Measurements from ENCODE around the gene RASGRP2.

RASGRP2 gene

DNA sequence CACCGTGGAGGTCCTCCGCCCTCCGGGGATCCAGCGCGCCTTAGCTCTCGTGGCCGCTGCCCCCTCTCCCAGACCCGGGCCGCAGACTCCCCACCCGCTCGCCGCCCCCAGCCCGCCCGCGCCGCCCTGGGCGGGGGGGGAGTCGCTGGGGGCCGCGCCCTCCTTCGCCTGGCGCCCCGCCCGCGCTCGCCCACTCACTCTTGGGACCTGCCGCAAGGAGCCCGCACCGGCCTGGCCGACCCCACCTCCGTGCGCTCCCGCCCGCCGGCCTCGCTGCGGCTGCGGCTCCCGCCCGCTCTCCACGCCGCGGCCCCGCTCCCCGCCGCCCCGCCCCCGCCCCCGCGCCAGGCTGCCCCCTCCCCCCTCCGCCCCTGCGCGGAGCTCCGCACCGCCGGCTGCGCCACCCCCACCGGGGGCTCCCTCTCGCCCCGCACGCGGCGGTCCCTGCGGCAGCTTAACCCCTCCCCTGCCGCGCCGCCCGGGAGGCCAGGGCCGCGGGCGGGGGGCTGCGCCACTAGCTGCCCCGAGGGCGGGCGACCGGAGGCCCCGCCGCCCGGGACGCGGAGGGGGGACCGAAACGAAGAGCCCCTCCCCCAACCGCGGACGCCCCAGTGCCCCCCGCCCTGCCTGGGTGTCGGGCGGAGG is 724 bp upstream of the RASGRP2 start (continued):
- TF ChIP-seq, protein P1, sequence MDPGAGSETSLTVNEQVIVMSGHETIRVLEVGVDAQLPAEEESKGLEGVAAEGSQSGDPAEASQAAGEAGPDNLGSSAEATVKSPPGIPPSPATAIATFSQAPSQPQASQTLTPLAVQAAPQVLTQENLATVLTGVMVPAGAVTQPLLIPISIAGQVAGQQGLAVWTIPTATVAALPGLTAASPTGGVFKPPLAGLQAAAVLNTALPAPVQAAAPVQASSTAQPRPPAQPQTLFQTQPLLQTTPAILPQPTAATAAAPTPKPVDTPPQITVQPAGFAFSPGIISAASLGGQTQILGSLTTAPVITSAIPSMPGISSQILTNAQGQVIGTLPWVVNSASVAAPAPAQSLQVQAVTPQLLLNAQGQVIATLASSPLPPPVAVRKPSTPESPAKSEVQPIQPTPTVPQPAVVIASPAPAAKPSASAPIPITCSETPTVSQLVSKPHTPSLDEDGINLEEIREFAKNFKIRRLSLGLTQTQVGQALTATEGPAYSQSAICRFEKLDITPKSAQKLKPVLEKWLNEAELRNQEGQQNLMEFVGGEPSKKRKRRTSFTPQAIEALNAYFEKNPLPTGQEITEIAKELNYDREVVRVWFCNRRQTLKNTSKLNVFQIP (CRISPR knock-in tag; IDR thresholded peaks at IDR 0.05; ENCODE audit: borderline replicate concordance, low read depth) = no peak
- TF ChIP-seq ISL1 (CRISPR knock-in tag; IDR thresholded peaks at IDR 0.05) (no peak), SNAI2 (CRISPR knock-in tag; IDR thresholded peaks at IDR 0.05) (no peak), RARB (CRISPR knock-in tag; IDR thresholded peaks at IDR 0.05) (no peak), ZC3H10 (CRISPR knock-in tag; IDR thresholded peaks at IDR 0.05) (no peak), TOX (CRISPR knock-in tag; IDR thresholded peaks at IDR 0.05; ENCODE audit: borderline replicate concordance) (no peak), ZFP30 (CRISPR knock-in tag; IDR thresholded peaks at IDR 0.05) (no peak), TCF4 (CRISPR knock-in tag; IDR thresholded peaks at IDR 0.05; ENCODE audit: borderline replicate concordance) (no peak)

DNA sequence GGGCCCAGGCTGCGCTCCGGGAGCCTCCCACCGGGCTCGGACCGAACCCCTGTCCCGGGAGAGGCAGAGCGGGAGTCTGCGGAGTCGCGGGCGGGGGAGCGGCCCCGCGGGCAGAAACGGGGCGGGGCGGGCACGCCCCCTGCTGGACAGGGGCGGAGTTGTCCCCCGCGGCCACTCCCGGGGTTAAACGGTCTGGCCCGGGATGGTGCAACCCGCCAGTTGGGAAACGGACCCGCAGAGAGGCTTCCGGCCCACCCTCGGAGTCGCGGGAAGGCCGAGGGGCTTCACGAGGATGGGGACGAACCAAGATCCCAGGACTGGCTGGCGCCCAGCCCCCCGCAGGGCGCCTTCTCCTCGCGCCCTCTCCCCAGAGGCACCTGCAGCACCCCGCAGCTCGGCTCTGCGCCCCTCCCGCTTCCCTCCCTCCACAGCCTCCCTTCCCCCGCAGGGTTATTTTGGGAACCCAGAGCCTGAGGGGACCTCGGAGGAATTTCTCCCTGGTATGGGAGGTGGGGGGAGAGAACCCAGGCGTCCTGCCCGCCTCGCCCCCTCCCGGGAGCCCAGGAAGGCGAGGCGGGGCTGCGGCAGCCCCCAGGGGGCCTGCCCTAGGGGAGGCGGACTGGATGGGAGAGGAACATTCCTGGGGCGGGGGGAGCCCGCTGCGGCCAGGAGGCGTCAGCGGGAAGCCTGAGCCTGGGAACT is 902 bp downstream of the RASGRP2 start:
- TF ChIP-seq ZNF8 (CRISPR knock-in tag; IDR thresholded peaks at IDR 0.05) (no peak), ESRRG (CRISPR knock-in tag; IDR thresholded peaks at IDR 0.05) (no peak), ISL1 (CRISPR knock-in tag; IDR thresholded peaks at IDR 0.05) (no peak), TOX (CRISPR knock-in tag; IDR thresholded peaks at IDR 0.05; ENCODE audit: borderline replicate concordance) (no peak), CSDC2 (CRISPR knock-in tag; IDR thresholded peaks at IDR 0.05) (no peak), OSR1 (CRISPR knock-in tag; IDR thresholded peaks at IDR 0.05) (no peak), ZNF70 (CRISPR knock-in tag; IDR thresholded peaks at IDR 0.05) (no peak), BACH2 (CRISPR knock-in tag; IDR thresholded peaks at IDR 0.05; ENCODE audit: borderline replicate concordance) (no peak), ZC3H10 (CRISPR knock-in tag; IDR thresholded peaks at IDR 0.05) (no peak), GLIS3 (CRISPR knock-in tag; IDR thresholded peaks at IDR 0.05) (no peak), ZFP30 (CRISPR knock-in tag; IDR thresholded peaks at IDR 0.05) (no peak), PPARA (CRISPR knock-in tag; IDR thresholded peaks at IDR 0.05; ENCODE audit: borderline replicate concordance) (no peak), ZNF565 (CRISPR knock-in tag; conservative IDR thresholded peaks at IDR 0.05; ENCODE audit: low read depth) (no peak), RARB (CRISPR knock-in tag; IDR thresholded peaks at IDR 0.05) (no peak), ZFP3 (CRISPR knock-in tag; IDR thresholded peaks at IDR 0.05) (no peak)
- TF ChIP-seq, protein P1 (CRISPR knock-in tag; IDR thresholded peaks at IDR 0.05; ENCODE audit: borderline replicate concordance, low read depth) = no peak
- TF ChIP-seq, protein P2, sequence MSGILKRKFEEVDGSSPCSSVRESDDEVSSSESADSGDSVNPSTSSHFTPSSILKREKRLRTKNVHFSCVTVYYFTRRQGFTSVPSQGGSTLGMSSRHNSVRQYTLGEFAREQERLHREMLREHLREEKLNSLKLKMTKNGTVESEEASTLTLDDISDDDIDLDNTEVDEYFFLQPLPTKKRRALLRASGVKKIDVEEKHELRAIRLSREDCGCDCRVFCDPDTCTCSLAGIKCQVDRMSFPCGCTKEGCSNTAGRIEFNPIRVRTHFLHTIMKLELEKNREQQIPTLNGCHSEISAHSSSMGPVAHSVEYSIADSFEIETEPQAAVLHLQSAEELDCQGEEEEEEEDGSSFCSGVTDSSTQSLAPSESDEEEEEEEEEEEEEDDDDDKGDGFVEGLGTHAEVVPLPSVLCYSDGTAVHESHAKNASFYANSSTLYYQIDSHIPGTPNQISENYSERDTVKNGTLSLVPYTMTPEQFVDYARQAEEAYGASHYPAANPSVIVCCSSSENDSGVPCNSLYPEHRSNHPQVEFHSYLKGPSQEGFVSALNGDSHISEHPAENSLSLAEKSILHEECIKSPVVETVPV (CRISPR knock-in tag; IDR thresholded peaks at IDR 0.05) = no peak
- TF ChIP-seq, protein P3, sequence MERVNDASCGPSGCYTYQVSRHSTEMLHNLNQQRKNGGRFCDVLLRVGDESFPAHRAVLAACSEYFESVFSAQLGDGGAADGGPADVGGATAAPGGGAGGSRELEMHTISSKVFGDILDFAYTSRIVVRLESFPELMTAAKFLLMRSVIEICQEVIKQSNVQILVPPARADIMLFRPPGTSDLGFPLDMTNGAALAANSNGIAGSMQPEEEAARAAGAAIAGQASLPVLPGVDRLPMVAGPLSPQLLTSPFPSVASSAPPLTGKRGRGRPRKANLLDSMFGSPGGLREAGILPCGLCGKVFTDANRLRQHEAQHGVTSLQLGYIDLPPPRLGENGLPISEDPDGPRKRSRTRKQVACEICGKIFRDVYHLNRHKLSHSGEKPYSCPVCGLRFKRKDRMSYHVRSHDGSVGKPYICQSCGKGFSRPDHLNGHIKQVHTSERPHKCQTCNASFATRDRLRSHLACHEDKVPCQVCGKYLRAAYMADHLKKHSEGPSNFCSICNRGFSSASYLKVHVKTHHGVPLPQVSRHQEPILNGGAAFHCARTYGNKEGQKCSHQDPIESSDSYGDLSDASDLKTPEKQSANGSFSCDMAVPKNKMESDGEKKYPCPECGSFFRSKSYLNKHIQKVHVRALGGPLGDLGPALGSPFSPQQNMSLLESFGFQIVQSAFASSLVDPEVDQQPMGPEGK (CRISPR knock-in tag; IDR thresholded peaks at IDR 0.05; ENCODE audit: borderline replicate concordance) = no peak
- TF ChIP-seq, protein P4, sequence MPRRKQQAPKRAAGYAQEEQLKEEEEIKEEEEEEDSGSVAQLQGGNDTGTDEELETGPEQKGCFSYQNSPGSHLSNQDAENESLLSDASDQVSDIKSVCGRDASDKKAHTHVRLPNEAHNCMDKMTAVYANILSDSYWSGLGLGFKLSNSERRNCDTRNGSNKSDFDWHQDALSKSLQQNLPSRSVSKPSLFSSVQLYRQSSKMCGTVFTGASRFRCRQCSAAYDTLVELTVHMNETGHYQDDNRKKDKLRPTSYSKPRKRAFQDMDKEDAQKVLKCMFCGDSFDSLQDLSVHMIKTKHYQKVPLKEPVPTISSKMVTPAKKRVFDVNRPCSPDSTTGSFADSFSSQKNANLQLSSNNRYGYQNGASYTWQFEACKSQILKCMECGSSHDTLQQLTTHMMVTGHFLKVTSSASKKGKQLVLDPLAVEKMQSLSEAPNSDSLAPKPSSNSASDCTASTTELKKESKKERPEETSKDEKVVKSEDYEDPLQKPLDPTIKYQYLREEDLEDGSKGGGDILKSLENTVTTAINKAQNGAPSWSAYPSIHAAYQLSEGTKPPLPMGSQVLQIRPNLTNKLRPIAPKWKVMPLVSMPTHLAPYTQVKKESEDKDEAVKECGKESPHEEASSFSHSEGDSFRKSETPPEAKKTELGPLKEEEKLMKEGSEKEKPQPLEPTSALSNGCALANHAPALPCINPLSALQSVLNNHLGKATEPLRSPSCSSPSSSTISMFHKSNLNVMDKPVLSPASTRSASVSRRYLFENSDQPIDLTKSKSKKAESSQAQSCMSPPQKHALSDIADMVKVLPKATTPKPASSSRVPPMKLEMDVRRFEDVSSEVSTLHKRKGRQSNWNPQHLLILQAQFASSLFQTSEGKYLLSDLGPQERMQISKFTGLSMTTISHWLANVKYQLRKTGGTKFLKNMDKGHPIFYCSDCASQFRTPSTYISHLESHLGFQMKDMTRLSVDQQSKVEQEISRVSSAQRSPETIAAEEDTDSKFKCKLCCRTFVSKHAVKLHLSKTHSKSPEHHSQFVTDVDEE (CRISPR knock-in tag; IDR thresholded peaks at IDR 0.05) = no peak
- TF ChIP-seq, protein P5, sequence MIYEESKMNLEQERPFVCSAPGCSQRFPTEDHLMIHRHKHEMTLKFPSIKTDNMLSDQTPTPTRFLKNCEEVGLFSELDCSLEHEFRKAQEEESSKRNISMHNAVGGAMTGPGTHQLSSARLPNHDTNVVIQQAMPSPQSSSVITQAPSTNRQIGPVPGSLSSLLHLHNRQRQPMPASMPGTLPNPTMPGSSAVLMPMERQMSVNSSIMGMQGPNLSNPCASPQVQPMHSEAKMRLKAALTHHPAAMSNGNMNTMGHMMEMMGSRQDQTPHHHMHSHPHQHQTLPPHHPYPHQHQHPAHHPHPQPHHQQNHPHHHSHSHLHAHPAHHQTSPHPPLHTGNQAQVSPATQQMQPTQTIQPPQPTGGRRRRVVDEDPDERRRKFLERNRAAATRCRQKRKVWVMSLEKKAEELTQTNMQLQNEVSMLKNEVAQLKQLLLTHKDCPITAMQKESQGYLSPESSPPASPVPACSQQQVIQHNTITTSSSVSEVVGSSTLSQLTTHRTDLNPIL (CRISPR knock-in tag; IDR thresholded peaks at IDR 0.05; ENCODE audit: low read depth) = no peak
- ATAC-seq = peak; percentile 58

Measured in SK-N-SH treated with all-trans-retinoic acid at 6 μM for 48 hours (cell line).